ENCODE measurements around the gene MBD3L3. TPM values are rescaled to one million over a fixed set of nuclear protein-coding genes. Genes with fewer than 3 reads are reported as not detected.
A peak's percentile ranks its signal among the peaks of the same experiment; 100 is the strongest.

Gene MBD3L3
- total and polyA plus RNA-seq, 10 of the 15 experiments (the other 5 are each of a cell fraction or from before 2014, with no cell fraction given) = not detected

- TF ChIP-seq PRDM15 (CRISPR knock-in tag; IDR thresholded peaks at IDR 0.05) (no peak), LARP7 (IDR thresholded peaks at IDR 0.05) (peak; percentile 64; the same call in 1 of the 2 replicates), E2F8 (IDR thresholded peaks at IDR 0.05; ENCODE audit: low read depth, partially characterized antibody) (peak; percentile 85), ZBED1 (IDR thresholded peaks at IDR 0.05; ENCODE audit: borderline replicate concordance) (no peak), POLR2AphosphoS2 (IDR thresholded peaks at IDR 0.05; ENCODE audit: low read depth, low read length) (peak; percentile 89; the same call in 1 of the 2 replicates), ZNF687 (IDR thresholded peaks at IDR 0.05) (peak; percentile 51), SMC3 (IDR thresholded peaks at IDR 0.05; ENCODE audit: borderline replicate concordance, low read length) (no peak), SKIL (IDR thresholded peaks at IDR 0.05; ENCODE audit: low read depth, poor library complexity, severe bottlenecking) (no peak)
Observed at GRCh38 chr19:7069042-7069903, 10.8 kb upstream of the MBD3L3 start, which contains the start of gene ZNF557 (continued).

All from GM12878 (cell line).